Lower leg skin (tissue), 3 donors: Measurements from ENCODE around the gene EML6.

Experiments
- CTCF ChIP-seq, 3 donors: fragments of 450-650 bp; IDR thresholded peaks; one replicate each; pipeline ENCODE4 v1.5.1; 2016; ENCODE audit warnings: antibody characterized with exemption in 3 of 3, mild to moderate bottlenecking in 3 of 3, moderate library complexity in 2 of 3
- POLR2A ChIP-seq, 2 donors: fragments of 450-650 bp; IDR thresholded peaks; one replicate each; pipeline ENCODE4 v1.6.1; 2016 to 2017; ENCODE audit warnings: antibody characterized with exemption in 2 of 2, mild to moderate bottlenecking in 1 of 2, moderate library complexity in 1 of 2

- TF ChIP-seq CTCF (IDR thresholded peaks at IDR 0.05) (no peak), POLR2A (IDR thresholded peaks at IDR 0.05) (no peak)
Observed at GRCh38 chr2:54773233-54773632, 49.8 kb downstream of the EML6 start.
